IMR-90 (cell line): ENCODE data around the gene KRTAP12-3. TPM values are rescaled to one million over a fixed set of nuclear protein-coding genes. Genes with fewer than 3 reads are reported as not detected.
"Not testable (repeated sequence)": the region's sequence is repeated elsewhere in the genome, so short reads cannot be mapped to it uniquely, and the experiment has no call there.

ENCODE experiments used
- ATAC-seq: fragments of 200-7000 bp; cut with Tn5 transposase; 2 replicates; pipeline ENCODE4 v1.9.1; 2020; ENCODE audit warnings: low read depth, mild to moderate bottlenecking, moderate library complexity
- BruUV-seq: library from RNA; stranded (reverse); fragments of 400-500 nt; replicated peaks from 2 replicates; lab custom pipeline; 2021; lab: Mats Ljungman, UMichigan
- CTCF ChIA-PET: fragments of 300-600 bp; formaldehyde crosslinking; extraction: SDS; loops from one replicate; lab custom pipeline; 2021; ENCODE audit warnings: antibody characterized with exemption; lab: Yijun Ruan, JAX
- POLR2A ChIA-PET: fragments of 300-600 bp; sonication (Branson Sonifier 250); formaldehyde crosslinking; loops from one replicate; lab custom pipeline; 2022; ENCODE audit warnings: antibody characterized with exemption; ENCODE audit not compliant: unreplicated experiment; lab: Charles Lee
- DNase-seq: peaks from one replicate; pipeline ENCODE4 v3.0.0; 2013
- H2AFZ ChIP-seq: replicated peaks from 2 replicates; pipeline ENCODE3; 2013; ENCODE audit warnings: low read length, mild to moderate bottlenecking; ENCODE audit not compliant: poor library complexity
- H2AK5ac ChIP-seq: 2 replicates; pipeline ENCODE4 v1.6.1; 2013; ENCODE audit warnings: low read depth, low read length, inconsistent platforms
- H2AK9ac ChIP-seq: replicated peaks from 2 replicates; pipeline ENCODE3; 2013; ENCODE audit warnings: mild to moderate bottlenecking, low read depth, low read length, moderate library complexity; ENCODE audit not compliant: poor library complexity
- H2BK120ac ChIP-seq: 2 replicates; pipeline ENCODE4 v1.6.1; 2013; ENCODE audit warnings: low read depth, low read length, inconsistent platforms
- H2BK15ac ChIP-seq: 3 replicates; pipeline ENCODE4 v1.6.1; 2013; ENCODE audit warnings: low read depth, low read length, inconsistent platforms
- H2BK20ac ChIP-seq: 2 replicates; pipeline ENCODE4 v1.6.1; 2013; ENCODE audit warnings: low read depth, mild to moderate bottlenecking, inconsistent platforms, low read length, moderate library complexity
- H2BK5ac ChIP-seq: 2 replicates; pipeline ENCODE4 v1.6.1; 2013; ENCODE audit warnings: mild to moderate bottlenecking, low read depth, low read length, inconsistent platforms; ENCODE audit not compliant: poor library complexity, severe bottlenecking
- H3K14ac ChIP-seq: replicated peaks from 2 replicates; pipeline ENCODE4 v1.6.1; 2013; ENCODE audit warnings: low read depth, low read length, inconsistent platforms
- H3K18ac ChIP-seq: 2 replicates; pipeline ENCODE4 v1.6.1; 2013; ENCODE audit warnings: low read depth, low read length, control low read depth
- H3K23ac ChIP-seq: 2 replicates; pipeline ENCODE4 v1.6.1; 2013; ENCODE audit warnings: low read depth, low read length, inconsistent platforms
- H3K27ac ChIP-seq: 2 replicates; pipeline ENCODE4 v1.5.1; 2013; ENCODE audit warnings: mild to moderate bottlenecking, control low read depth, low read length; ENCODE audit not compliant: insufficient read depth
- H3K27me3 ChIP-seq: 2 replicates; pipeline ENCODE4 v1.6.1; 2013; ENCODE audit warnings: low read length; ENCODE audit not compliant: control insufficient read depth, insufficient read depth
- H3K36me3 ChIP-seq: 2 replicates; pipeline ENCODE4 v1.6.1; 2013; ENCODE audit warnings: low read length, mixed read lengths; ENCODE audit not compliant: control insufficient read depth, insufficient read depth
- H3K4ac ChIP-seq: 2 replicates; pipeline ENCODE4 v1.6.1; 2013; ENCODE audit warnings: low read depth, low read length, inconsistent platforms
- H3K4me1 ChIP-seq: 2 replicates; pipeline ENCODE4 v1.6.1; 2013; ENCODE audit warnings: low read length, mixed read lengths; ENCODE audit not compliant: control insufficient read depth, insufficient read depth
- H3K4me2 ChIP-seq: 2 replicates; pipeline ENCODE4 v1.6.1; 2013; ENCODE audit warnings: low read depth, mild to moderate bottlenecking, control low read depth, low read length, moderate library complexity
- H3K4me3 ChIP-seq: 2 replicates; pipeline ENCODE4 v1.5.1; 2013; ENCODE audit warnings: low read depth, mild to moderate bottlenecking, control low read depth, low read length, moderate library complexity; ENCODE audit not compliant: insufficient read depth
- H3K56ac ChIP-seq: 2 replicates; pipeline ENCODE4 v1.6.1; 2013; ENCODE audit warnings: low read length, inconsistent platforms; ENCODE audit not compliant: insufficient read depth; ENCODE audit errors: extremely low read depth
- H3K79me1 ChIP-seq, 2 experiments: 2 replicates each; pipeline ENCODE4 v1.6.1; 2013; ENCODE audit warnings: low read length in 2 of 2, inconsistent platforms in 1 of 2, low read depth in 1 of 2
- H3K9ac ChIP-seq: 2 replicates; pipeline ENCODE4 v1.6.1; 2013; ENCODE audit warnings: low read depth, low read length, control low read depth
- H3K9me1 ChIP-seq: 2 replicates; pipeline ENCODE4 v1.6.1; 2013; ENCODE audit warnings: low read length, inconsistent platforms; ENCODE audit not compliant: insufficient read depth
- H3K9me3 ChIP-seq: 2 replicates; pipeline ENCODE4 v1.6.1; 2013; ENCODE audit warnings: low read length; ENCODE audit not compliant: control insufficient read depth, insufficient read depth
- H4K20me1 ChIP-seq: 2 replicates; pipeline ENCODE4 v1.6.1; 2013; ENCODE audit warnings: low read length, inconsistent platforms; ENCODE audit not compliant: insufficient read depth
- H4K5ac ChIP-seq: 2 replicates; pipeline ENCODE4 v1.6.1; 2013; ENCODE audit warnings: mild to moderate bottlenecking, low read depth, low read length, control low read depth
- H4K8ac ChIP-seq, 2 experiments: 2 replicates each; pipeline ENCODE4 v1.6.1; 2013; ENCODE audit warnings: low read depth in 2 of 2, low read length in 2 of 2, control low read depth in 1 of 2, inconsistent platforms in 1 of 2
- H4K91ac ChIP-seq: 2 replicates; pipeline ENCODE4 v1.6.1; 2013; ENCODE audit warnings: low read depth, low read length, inconsistent platforms; ENCODE audit not compliant: insufficient read depth
- WGBS, 2 experiments: methylation state at CpG; one replicate each; pipeline versions ENCODE4 v1.1.5 to v1.1.7; 2013; ENCODE audit warnings: missing lambda C conversion rate in 2 of 2; ENCODE audit not compliant: insufficient read length in 1 of 2; ENCODE audit errors: extremely low coverage in 2 of 2; 5-methylcytosine and 5-hydroxymethylcytosine counted together
- dilution Hi-C: fragments of 300-500 bp; cut with HindIII; formaldehyde crosslinking; loops from one replicate; pipeline ENCODE4 v1.14.3; 2018; ENCODE audit warnings: low sequenced_read_pairs; ENCODE audit not compliant: unreplicated experiment
- in situ Hi-C: fragments of 300-500 bp; cut with MboI; formaldehyde crosslinking; loops from 3 replicates; pipeline ENCODE4 v1.14.3; 2019; ENCODE audit warnings: low sequenced_read_pairs, inconsistent platforms, mixed read lengths
- intact Hi-C: fragments of 100-400 bp; cut with micrococcal nuclease; formaldehyde crosslinking; loops from 2 replicates; pipeline ENCODE4 v1.10.0; 2022
- polyA plus RNA-seq, 3 experiments: library from polyadenylated mRNA; depleted of rRNA; stranded (reverse); fragments of >200 nt; gene quantifications; 2 replicates each; pipeline ENCODE4 v1.2.3, GENCODE V29; 2012; ENCODE audit warnings: low replicate concordance in 1 of 3
- total RNA-seq: library from RNA; depleted of rRNA; stranded (reverse); fragments of >200 nt; gene quantifications from 2 replicates; pipeline ENCODE4 v1.2.3, GENCODE V29; 2012

KRTAP12-3 gene
- total and polyA plus RNA-seq, 2 of the 4 experiments (the other 2 are of a cell fraction), result not detected

DNA sequence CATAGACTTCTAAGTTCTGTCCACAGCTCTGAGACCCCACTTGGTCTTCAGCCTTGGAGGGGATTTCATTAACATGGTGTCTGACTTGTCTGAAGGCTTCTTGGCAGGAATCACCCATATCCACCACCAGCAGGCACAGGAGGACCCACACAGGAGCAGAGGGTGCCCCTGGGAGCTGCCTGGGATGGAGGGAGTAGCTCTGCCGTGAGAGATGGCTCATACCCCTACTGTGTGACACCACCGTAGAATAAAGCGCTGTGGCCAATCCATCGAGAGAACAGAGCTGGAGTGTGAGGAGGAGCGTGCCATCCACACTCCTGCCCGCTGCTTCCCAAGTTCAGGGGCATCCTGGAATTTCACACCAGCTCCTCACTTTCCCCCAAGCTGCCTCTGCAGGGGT is 27.3 kb downstream of the KRTAP12-3 start:
- H3K23ac ChIP-seq, ATAC-seq, dilution Hi-C loops, DNase-seq, intact Hi-C loops, H3K9me3 ChIP-seq, H4K91ac ChIP-seq, CTCF ChIA-PET, H2AK5ac ChIP-seq, H3K56ac ChIP-seq, H3K79me1 ChIP-seq, H2AFZ ChIP-seq, BruUV-seq, H3K4me2 ChIP-seq, H2BK20ac ChIP-seq, in situ Hi-C loops, H2BK120ac ChIP-seq, H2BK5ac ChIP-seq, POLR2A ChIA-PET, H3K9ac ChIP-seq, H3K9me1 ChIP-seq, H3K4me3 ChIP-seq, H3K14ac ChIP-seq, H3K18ac ChIP-seq, H3K4me1 ChIP-seq, H4K8ac ChIP-seq, H2AK9ac ChIP-seq, H3K36me3 ChIP-seq, H3K4ac ChIP-seq, H4K5ac ChIP-seq, H3K27ac ChIP-seq, H2BK15ac ChIP-seq, H4K20me1 ChIP-seq: not testable (repeated sequence)
- no CpG with 5 or more reads among the region's 6 CpGs for WGBS, 2 experiments
- peaks cover 32% of the 10 kb centered on the region for H3K27me3 ChIP-seq
